ENCODE measurements around the gene INPP5D.
A peak's percentile ranks its signal among the peaks of the same experiment; 100 is the strongest.
"Not testable (repeated sequence)": the region's sequence is repeated elsewhere in the genome, so short reads cannot be mapped to it uniquely, and the experiment has no call there.

The INPP5D gene

GRCh38 chr2:233059797-233060500 is at the start of gene INPP5D:
INPP5D (plus strand) TSS chr2:233060342; CDS start chr2:233060479, 137 bp downstream.
- DNase-seq: peak; percentile 29 to 64 (median 52)

GRCh38 chr2:233010569-233011267 is 49.4 kb upstream of the INPP5D start:
- no peak for DNase-seq

- DNase-seq: no peak
Observed at GRCh38 chr2:233011268-233011650, 48.9 kb upstream of the INPP5D start.

GRCh38 chr2:233011702-233012131 is 48.4 kb upstream of the INPP5D start:
- DNase-seq: no peak

GRCh38 chr2:233012301-233012971 is 47.7 kb upstream of the INPP5D start:
- DNase-seq: no peak

GRCh38 chr2:233013027-233013461 is 47.1 kb upstream of the INPP5D start, which contains the start of gene NGEF:
NGEF (minus strand) TSS chr2:233013256; CDS start chr2:232974890, 38,366 bp downstream.
- no peak for DNase-seq

GRCh38 chr2:233013650-233014049 is 46.5 kb upstream of the INPP5D start:
- DNase-seq: no peak

GRCh38 chr2:233015019-233015645 is 45.0 kb upstream of the INPP5D start:
- no peak for DNase-seq

GRCh38 chr2:233017947-233018346 is 42.2 kb upstream of the INPP5D start:
- no peak for DNase-seq

- not testable (repeated sequence) for DNase-seq
Observed at GRCh38 chr2:233019610-233020009, 40.5 kb upstream of the INPP5D start.

GRCh38 chr2:233020454-233020853 is 39.7 kb upstream of the INPP5D start:
- no peak for DNase-seq

- no peak for DNase-seq
Observed at GRCh38 chr2:233021771-233022170, 38.4 kb upstream of the INPP5D start.

- no peak for DNase-seq
Observed at GRCh38 chr2:233022561-233022960, 37.6 kb upstream of the INPP5D start.

GRCh38 chr2:233023007-233023760 is 37.0 kb upstream of the INPP5D start:
- DNase-seq: no peak

- DNase-seq: no peak
Observed at GRCh38 chr2:233023761-233024410, 36.3 kb upstream of the INPP5D start.

- DNase-seq: no peak
Observed at GRCh38 chr2:233025706-233026105, 34.4 kb upstream of the INPP5D start.

GRCh38 chr2:233026198-233026813 is 33.8 kb upstream of the INPP5D start:
- DNase-seq: no peak

GRCh38 chr2:233029321-233029720 is 30.8 kb upstream of the INPP5D start:
- no peak for DNase-seq

- no peak for DNase-seq
Observed at GRCh38 chr2:233031556-233032500, 28.3 kb upstream of the INPP5D start.
